ENCODE data around the gene NEB. TPM values are rescaled to one million over a fixed set of nuclear protein-coding genes. Genes with fewer than 3 reads are reported as not detected.

Gene NEB
- total and polyA plus RNA-seq, 2 donors from 2014 or later, result 0.88 to 1.6 TPM

DNA sequence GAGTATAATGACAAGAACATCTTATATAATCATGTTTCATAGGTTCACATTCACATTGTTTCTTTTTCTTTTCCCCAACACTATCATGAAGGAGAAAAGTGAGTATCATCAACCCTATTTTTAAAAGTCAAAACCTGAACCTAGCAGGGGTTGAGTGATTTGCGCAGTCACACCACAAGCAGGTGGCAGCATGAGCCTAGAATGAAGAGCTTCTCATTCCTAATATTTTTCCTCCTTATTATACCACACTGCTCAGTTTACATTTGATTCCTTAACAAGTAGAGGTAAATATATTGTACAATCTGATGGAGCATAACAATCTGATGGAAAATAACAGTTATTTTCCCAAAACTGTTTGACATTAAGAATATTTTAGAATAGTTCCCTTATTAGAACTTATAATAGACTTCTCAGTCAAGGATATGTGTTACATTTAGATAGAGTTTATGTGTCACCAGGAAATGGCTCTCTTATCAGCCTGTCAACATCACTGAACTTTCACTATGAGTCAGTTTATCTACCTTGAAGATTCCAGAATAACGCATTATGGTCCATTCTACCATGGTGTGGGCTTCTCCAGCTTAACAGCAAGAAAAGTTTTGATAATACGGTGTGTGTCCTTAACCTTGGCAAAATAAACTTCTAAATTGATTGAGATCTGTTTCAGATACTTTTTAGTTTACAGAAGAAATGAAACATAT, 119.5 kb downstream of the NEB start:
- DNase-seq (no peak), FAIRE-seq (no peak)
- Histone ChIP-seq H3K9me3 (ENCODE audit: control insufficient read depth in 2 of 3, insufficient read depth in 1 of 3, low read length in 3 of 3) (no peaks in the 10 kb centered on the region), H3K27ac (ENCODE audit: low read depth in 2 of 2, low read length in 2 of 2) (no peak overlapping the region), H3K9ac (ENCODE audit: low read length in 3 of 3) (no peak overlapping the region), H3K4me1 (ENCODE audit: control insufficient read depth in 2 of 3, insufficient read depth in 2 of 3, low read depth in 1 of 3, low read length in 3 of 3) (peaks cover 0 to 6% (median 3%) of the 10 kb centered on the region in 3 donors), H3K4me3 (ENCODE audit: low read length in 3 of 3) (no peak overlapping the region), H3K27me3 (ENCODE audit: control insufficient read depth, insufficient read depth, low read length) (no peaks in the 10 kb centered on the region), H3K36me3 (ENCODE audit: control insufficient read depth in 2 of 3, insufficient read depth in 3 of 3, low read length in 3 of 3) (no peaks in the 10 kb centered on the region)
- TF ChIP-seq, protein P1, sequence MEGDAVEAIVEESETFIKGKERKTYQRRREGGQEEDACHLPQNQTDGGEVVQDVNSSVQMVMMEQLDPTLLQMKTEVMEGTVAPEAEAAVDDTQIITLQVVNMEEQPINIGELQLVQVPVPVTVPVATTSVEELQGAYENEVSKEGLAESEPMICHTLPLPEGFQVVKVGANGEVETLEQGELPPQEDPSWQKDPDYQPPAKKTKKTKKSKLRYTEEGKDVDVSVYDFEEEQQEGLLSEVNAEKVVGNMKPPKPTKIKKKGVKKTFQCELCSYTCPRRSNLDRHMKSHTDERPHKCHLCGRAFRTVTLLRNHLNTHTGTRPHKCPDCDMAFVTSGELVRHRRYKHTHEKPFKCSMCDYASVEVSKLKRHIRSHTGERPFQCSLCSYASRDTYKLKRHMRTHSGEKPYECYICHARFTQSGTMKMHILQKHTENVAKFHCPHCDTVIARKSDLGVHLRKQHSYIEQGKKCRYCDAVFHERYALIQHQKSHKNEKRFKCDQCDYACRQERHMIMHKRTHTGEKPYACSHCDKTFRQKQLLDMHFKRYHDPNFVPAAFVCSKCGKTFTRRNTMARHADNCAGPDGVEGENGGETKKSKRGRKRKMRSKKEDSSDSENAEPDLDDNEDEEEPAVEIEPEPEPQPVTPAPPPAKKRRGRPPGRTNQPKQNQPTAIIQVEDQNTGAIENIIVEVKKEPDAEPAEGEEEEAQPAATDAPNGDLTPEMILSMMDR (IDR thresholded peaks at IDR 0.05; ENCODE audit: borderline replicate concordance, extremely low read depth, insufficient read depth), result no peak
- intact Hi-C loops (cut with DNase I), result no loop called here

DNA sequence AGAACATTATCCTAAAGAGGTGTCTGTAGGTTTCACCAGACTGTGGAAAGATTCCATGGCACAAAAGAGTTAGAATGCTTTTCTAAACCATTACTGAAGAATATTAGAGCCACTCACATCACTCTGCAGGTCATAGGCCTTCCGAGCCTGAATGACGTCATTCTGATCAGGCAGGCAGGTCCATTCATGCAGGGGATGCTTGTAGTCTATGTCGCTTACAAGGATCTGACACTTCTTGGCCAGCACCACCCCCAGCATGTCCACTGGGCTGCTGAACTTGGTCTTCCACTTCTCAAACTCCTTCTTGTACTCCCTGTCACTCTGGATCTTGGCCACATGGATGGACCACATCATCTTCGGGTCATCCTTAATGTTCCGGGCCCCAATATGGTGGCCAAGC, 120.1 kb downstream of the NEB start:
- DNase-seq, result no peak
- Histone ChIP-seq H3K9me3 (ENCODE audit: control insufficient read depth in 2 of 3, insufficient read depth in 1 of 3, low read length in 3 of 3) (no peaks in the 10 kb centered on the region), H3K27ac (ENCODE audit: low read depth in 2 of 2, low read length in 2 of 2) (no peak overlapping the region), H3K4me3 (ENCODE audit: low read length in 3 of 3) (no peak overlapping the region), H3K9ac (ENCODE audit: low read length in 3 of 3) (no peak overlapping the region), H3K36me3 (ENCODE audit: control insufficient read depth in 2 of 3, insufficient read depth in 3 of 3, low read length in 3 of 3) (no peaks in the 10 kb centered on the region), H3K27me3 (ENCODE audit: control insufficient read depth, insufficient read depth, low read length) (no peaks in the 10 kb centered on the region), H3K4me1 (ENCODE audit: control insufficient read depth in 2 of 3, insufficient read depth in 2 of 3, low read depth in 1 of 3, low read length in 3 of 3) (peaks cover 0 to 6% (median 0%) of the 10 kb centered on the region in 3 donors)
- no peak for FAIRE-seq
- intact Hi-C loops (cut with DNase I), result no loop called here
- TF ChIP-seq, protein P1 (IDR thresholded peaks at IDR 0.05; ENCODE audit: borderline replicate concordance, extremely low read depth, insufficient read depth), result no peak

DNA sequence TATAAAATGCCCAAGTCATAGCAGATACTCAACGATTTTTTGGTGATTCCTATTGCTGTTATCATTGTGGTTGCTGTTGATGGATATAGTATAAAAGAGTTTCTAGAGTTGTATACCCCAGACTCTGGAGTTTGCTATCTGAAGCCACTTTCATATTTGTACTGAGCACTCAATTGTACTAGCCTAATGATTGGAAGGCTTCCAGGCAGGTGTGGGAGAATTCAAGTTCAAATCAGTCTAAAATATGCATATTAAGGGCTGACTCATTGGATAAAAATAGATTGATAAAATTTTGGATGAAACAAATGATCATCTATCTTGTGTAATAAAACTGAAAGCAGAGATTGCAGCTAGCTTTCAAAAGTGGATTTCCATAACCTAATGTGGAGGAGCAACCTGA, 122.9 kb downstream of the NEB start:
- Histone ChIP-seq H3K4me3 (ENCODE audit: low read length in 3 of 3) (no peak overlapping the region), H3K27me3 (ENCODE audit: control insufficient read depth, insufficient read depth, low read length) (no peaks in the 10 kb centered on the region), H3K9ac (ENCODE audit: low read length in 3 of 3) (no peak overlapping the region), H3K27ac (ENCODE audit: low read depth in 2 of 2, low read length in 2 of 2) (no peak overlapping the region), H3K9me3 (ENCODE audit: control insufficient read depth in 2 of 3, insufficient read depth in 1 of 3, low read length in 3 of 3) (no peaks in the 10 kb centered on the region), H3K36me3 (ENCODE audit: control insufficient read depth in 2 of 3, insufficient read depth in 3 of 3, low read length in 3 of 3) (no peaks in the 10 kb centered on the region), H3K4me1 (ENCODE audit: control insufficient read depth in 2 of 3, insufficient read depth in 2 of 3, low read depth in 1 of 3, low read length in 3 of 3) (no peaks in the 10 kb centered on the region)
- FAIRE-seq (no peak), DNase-seq (no peak)
- TF ChIP-seq, protein P1 (IDR thresholded peaks at IDR 0.05; ENCODE audit: borderline replicate concordance, extremely low read depth, insufficient read depth), result no peak
- intact Hi-C loops (cut with DNase I), result no loop called here

DNA sequence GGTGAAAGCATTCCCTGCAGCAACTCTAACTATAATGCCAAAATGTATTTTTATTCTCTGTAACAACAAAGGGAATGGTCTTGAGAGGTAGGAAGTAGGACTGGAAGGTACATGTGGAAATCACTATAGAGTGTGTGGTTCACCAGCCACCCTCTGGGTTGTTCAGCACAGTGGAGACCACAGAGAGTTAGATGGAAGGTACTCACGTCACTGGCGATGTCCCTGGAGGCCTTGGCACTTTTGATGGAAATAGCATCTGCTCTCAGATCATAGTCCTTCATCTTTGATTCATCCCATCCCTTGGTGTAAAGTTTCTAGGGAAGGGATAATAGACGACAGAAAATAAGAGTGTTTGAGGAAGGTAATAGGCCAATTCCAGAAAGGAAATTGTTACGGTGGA, 124.0 kb downstream of the NEB start:
- DNase-seq (no peak), FAIRE-seq (no peak)

More for the DNA sequence above, 124.0 kb downstream of the NEB start:
- H3K9ac ChIP-seq (ENCODE audit: low read length in 3 of 3), result no peak overlapping the region
- H3K9me3 ChIP-seq (ENCODE audit: control insufficient read depth in 2 of 3, insufficient read depth in 1 of 3, low read length in 3 of 3), result no peaks in the 10 kb centered on the region
- no peaks in the 10 kb centered on the region for H3K36me3 ChIP-seq (ENCODE audit: control insufficient read depth in 2 of 3, insufficient read depth in 3 of 3, low read length in 3 of 3)
- TF ChIP-seq, protein P1 (IDR thresholded peaks at IDR 0.05; ENCODE audit: borderline replicate concordance, extremely low read depth, insufficient read depth), result no peak
- H3K4me1 ChIP-seq (ENCODE audit: control insufficient read depth in 2 of 3, insufficient read depth in 2 of 3, low read depth in 1 of 3, low read length in 3 of 3), result no peaks in the 10 kb centered on the region
- H3K27me3 ChIP-seq (ENCODE audit: control insufficient read depth, insufficient read depth, low read length), result no peaks in the 10 kb centered on the region
- H3K27ac ChIP-seq (ENCODE audit: low read depth in 2 of 2, low read length in 2 of 2), result no peak overlapping the region
- intact Hi-C loops (cut with DNase I), result no loop called here
- H3K4me3 ChIP-seq (ENCODE audit: low read length in 3 of 3), result no peak overlapping the region

Measured in kidney (tissue), 14 donors.